Measurements from ENCODE around the gene AMT.

The AMT gene, protein sequence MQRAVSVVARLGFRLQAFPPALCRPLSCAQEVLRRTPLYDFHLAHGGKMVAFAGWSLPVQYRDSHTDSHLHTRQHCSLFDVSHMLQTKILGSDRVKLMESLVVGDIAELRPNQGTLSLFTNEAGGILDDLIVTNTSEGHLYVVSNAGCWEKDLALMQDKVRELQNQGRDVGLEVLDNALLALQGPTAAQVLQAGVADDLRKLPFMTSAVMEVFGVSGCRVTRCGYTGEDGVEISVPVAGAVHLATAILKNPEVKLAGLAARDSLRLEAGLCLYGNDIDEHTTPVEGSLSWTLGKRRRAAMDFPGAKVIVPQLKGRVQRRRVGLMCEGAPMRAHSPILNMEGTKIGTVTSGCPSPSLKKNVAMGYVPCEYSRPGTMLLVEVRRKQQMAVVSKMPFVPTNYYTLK

DNA sequence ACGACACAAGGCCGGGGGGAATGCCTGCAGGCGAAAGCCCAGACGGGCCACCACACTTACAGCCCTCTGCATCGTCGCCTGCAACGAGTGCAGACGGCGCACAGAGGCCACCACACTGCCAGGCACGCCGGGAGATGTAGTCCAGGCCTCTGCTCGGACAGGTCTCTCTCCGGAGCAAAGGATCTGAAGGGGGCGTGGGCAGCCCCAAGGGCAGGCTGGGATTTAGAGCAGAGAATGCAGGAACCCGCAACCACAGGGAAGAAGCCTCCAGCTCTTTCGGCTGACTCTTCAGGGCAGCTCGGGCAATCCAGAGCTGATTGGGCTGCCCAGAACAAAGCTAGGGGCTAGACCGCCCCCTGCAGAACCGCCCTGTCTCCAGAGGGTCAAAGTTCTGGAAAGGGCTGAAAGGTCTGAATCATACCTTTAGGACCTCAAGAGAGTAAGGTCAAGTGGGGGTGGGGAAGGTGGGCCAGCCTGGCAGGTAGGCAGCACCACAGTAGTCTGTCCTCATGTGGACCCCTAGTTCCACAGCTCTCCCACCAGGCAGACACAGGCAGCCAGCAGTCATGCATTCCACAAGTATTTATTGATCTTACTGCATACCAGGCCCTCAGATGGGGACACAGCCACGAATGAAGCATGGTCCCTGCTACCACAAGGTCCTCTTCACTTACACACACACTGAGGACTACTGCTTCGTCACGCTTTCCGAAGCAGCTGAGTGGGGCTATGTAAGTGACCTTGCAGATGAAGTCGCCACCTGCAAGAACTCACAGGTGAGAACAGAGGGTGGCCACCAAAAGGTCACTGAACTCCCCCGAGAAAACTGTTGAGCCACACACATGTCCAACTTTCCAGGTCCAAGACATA, at the start of gene AMT:
Gene AMT (minus strand): TSS at position 95 of the 870 bp plus-strand sequence. CDS start 23 bp downstream, at position 72.
- no peak for DNase-seq

DNA sequence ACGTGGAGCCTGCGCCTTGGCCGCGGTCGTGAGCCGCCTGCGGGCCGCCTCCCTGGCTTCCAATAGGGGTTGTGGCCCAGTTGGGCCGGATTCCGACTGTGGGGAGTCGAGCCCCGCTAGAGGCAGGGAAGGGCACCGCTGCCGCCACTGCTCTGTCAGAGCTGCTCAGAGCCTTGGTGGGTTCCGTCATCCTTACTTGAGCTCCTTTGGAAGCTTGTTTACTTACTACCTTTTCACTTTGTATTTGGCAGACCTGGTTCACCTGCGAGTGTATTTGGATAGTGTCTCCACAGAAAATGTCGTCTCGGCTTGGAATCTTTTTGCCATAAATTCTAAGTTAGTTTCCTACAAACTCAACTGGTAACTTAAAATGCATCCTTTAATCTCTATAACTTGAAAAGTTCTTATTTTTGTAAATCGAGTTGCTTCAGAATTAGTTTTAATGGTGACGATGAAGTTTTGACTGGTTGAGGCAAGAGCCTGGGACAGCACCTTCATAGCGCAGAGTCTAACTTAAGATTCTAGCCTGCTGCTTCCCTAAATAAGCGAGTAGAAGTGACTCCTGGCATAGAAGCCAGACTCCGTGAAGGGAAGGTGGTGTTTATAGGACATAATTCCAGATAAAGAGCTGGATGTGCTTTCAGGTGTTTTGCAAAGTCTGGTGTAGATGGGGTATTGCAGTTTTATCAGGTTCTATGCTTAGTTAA, 48.6 kb upstream of the AMT start:
- DNase-seq: no peak

DNA sequence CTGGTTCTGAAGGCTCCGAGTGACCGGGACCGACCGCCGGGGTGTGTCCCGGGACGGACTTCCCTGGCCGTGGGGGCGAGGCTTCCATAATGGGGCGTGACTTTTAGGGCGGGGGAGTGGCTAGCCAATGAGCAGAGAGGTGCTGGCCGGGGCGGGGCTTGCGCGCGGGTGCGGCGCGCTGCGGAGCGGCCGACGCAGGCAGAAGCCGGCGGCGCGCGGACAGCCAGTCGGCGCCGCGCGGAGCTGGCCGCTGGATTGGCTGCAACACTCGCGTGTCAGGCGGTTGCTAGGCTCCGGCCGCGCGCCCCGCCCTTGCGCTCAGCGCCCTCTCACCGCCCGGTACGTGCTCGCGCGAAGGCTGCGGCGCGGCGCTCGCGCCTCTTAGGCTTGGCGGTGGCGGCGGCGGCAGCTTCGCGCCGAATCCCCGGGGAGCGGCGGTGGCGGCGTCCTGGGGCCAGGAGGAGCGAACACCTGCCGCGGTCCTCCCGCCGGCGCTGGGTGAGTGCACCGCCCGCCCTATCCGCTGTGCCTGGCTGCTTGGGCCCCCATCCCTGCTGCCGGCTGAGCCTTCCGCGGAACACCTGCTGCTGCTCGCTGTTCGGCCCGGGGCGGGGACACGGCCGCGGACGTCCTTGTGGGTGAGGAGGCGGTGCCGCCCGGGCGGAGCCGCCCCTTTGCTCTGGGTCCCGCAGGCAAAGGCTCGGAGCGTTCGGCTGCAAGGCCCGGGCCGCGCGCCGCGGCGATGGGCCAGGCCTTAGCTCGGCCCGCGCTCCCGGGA, 47.9 kb upstream of the AMT start, which contains the start of gene DAG1:
Gene DAG1 (plus strand): TSS at position 332 of the 778 bp plus-strand sequence. CDS start 40,268 bp downstream, outside the sequence.
- DNase-seq: peak; percentile 95

DNA sequence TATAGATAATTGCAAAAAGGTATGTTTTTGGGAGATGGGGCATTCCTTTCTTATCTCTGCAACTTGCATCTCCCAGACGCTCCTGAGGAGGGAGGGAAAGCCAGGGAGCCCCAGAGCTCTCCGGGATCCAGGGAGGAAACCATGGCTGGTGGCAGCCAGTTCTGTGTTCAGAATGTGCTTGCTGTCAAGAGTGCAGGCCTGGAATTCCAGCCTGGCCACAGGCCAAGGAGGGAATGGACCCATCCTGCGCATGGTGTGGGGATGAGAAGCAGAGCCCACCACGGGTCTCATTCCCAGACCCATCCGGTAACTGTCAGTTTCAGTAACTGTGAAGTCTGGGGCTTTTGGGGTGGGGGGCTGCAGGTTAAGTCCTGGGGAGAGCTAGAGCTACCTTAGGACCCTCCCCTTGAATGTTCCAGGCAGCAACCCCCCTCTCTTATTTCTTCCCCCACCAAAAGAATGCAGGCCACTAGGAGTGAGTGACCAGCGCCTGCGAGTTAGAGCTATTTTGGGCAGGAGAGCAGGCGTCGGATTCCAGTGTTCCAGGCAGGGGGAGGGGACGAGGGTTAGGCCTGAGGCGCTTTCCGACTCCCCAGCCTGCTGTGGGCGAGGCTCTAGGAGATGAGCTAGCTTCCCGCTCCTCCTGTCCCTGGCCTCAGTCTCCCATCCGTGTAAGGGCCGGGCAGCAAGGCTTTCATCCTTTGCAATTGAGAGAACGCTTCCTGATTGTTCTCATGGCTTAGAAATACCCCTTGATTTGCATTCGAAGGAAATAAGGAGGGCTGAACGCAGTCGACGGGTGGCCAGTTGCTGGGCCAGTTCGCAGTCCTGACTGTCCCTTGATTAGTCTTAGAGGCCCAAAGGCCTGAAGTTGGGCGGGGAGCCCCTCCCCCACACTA, 47.0 kb upstream of the AMT start:
- no peak for DNase-seq

DNA sequence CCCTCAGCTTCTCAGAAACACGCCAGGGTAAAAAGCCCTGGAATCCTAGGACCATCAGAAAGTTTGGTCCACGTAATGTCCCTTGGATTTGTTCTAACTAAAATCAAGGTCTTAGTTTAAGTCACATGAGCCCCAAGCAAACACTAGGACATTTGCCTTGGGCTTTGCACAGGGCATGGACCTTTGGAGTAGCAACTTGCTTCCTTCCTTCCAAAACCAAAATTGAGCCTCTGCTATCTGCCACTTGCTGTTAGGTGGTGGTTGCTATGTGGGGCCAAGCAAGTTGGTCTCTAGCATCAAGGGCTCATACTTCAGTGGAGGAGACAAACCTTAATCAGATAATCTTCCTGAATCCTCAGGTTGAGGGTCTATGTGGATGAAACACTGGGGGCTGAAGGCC, 43.8 kb upstream of the AMT start:
- DNase-seq: no peak

DNA sequence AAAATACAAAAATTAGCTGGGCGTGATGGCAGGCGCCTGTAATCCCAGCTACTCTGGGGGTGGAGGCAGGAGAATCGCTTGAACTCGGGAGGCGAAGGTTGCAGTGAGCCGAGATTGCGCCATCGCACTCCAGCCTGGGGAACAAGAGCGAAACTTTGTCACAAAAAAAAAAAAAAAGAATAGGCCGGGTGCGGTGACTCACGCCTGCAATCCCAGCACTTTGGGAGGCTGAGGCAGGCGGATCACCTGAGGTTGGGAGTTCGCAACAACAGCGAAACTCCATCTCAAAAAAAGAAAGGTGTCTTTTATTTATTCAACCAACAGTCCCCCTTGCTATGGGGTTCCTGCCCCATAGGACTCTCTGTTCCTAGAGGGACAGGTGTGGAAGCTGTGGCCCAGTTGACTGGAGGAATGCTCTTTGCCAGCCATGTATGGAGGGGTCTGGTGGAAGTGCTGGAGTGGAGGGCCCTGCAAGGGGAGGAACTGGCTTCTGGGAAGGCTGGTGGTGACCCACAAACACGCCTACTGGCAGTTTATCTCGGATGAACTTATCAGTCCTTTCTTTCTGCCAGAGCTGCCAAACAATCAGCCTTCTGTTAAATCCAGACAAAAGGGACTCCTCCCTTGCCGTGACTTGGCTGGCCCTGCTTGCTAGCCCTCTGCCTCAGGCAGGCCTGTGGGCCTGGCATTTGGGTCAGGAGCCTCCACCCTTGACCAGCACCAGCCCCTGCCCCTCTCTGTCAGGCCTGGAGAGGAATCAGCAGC, 43.2 kb upstream of the AMT start:
- no peak for DNase-seq

DNA sequence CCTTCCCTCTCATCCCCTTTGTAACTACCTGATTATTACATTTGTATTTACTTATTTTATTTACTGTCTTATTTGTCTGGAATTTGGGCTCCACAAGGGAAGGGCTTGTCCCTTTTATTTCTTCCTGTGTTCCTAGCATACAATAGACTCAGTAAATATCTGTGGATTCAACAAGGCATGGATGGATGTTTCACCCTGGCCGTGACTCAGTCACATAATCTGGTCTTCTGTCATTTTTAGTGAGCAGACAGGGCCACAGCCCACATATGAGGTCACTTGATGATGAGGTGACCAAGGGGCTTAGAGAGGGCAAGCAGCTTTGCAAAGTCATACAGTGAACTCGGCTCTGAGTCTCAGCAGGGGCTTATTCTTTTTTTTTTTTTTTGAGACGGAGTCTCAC, 39.9 kb upstream of the AMT start:
- DNase-seq: no peak

DNA sequence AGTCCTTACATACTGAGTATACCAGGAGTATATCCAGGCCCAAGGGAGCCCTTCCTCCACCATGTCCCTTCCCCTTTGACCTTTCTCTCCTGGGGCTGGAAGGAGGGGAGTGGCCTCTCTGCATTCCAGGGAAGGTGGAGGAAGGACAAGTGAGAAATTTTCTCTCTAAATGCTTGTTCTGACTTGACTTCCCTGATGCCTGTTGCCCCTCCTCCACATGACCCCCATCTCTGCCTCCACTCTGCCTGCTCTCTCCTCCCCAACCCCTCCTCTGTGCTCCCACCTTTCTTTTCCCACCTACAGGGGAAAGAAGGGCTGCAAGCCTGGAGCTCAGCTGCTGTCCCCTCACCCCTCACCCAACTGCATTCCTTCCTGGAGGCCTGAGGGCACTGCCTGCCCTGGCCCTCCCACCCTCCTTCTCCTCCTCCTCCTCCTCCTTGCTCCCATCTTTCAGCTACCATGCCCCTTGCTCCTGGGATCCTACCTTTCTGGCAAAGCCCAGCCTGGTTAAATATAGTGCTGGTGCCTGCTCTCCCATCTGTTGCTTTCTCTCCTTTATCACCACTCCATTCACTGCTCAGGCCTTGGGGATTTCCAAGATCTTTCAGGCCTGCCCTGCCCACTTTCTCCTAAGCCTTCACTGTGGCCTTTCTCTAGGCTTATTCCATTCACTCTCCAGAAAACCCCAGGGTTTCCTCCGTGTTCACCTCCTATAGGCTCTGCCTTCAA, 39.3 kb upstream of the AMT start:
- DNase-seq: no peak

DNA sequence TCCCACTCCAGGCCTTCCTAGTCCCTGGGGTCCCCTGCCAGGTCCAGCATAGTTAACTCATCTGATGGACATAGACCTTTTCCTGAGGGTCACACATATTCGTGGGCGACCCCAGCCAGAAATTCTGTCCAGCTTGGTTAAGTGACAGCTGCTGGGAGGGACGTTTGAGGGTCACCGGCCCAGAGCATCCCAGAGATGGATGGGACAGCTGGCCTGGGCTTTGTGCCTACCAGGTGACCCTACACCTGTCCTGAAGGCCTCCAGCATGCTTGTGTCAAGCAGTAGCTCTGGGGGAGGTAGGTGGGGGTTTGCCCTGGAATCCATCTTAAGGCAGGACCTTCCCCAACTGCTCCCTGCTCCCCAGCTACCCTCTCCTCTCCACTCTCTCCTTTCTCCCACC, 38.7 kb upstream of the AMT start:
- DNase-seq: no peak

DNA sequence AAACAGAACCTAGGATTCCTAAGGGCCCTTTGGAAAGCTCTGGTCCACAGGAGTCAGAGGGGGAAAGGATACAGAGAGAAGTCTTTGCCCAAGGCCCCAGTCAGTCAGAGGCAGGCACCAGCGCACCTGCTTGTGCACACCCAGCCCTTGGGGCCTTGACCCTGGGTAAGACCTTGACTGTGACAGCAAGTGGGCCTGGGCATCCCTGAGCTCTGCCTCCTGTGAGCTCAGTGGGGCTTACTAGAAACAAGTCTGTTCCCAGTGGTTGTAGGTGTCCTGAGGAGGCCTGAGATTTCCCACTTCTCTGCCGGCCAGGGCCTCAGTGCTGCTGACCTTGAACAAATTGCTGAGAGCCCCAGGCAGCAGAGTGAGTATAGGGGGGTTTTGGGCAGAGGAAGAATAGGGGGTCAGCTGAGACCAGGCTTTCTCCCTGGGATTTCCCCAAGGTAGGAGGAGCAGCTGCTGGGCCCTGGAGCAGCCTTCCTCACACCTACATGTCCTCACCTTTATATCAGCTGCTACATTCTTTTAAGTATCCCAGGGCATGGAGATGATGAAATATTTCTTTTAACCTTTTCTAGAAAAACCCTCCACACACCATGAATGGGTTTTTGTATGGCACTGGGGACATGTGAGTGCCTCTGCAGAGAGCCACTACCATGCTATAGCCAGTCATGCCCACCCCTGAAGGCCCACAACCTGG, 38.1 kb upstream of the AMT start:
- no peak for DNase-seq

DNA sequence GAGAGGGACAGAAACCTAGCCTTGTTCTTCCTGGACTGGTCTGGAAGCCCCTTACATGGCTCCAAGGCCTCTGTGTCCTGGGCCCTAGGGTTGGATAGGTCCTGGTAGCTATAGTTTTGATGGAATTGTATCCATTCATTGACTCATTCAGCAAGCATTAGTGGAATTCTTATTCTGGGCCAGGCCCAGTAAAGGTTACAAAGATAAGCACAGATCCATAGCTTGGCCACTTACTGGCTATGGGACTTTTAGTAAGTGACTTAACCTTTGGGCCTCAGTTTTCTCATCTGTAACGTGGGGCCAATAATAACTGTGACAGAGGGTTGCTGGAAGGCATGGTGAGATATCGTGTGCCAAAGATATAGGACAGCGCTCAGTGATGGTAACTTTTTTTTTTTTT, 34.2 kb upstream of the AMT start:
- no peak for DNase-seq

DNA sequence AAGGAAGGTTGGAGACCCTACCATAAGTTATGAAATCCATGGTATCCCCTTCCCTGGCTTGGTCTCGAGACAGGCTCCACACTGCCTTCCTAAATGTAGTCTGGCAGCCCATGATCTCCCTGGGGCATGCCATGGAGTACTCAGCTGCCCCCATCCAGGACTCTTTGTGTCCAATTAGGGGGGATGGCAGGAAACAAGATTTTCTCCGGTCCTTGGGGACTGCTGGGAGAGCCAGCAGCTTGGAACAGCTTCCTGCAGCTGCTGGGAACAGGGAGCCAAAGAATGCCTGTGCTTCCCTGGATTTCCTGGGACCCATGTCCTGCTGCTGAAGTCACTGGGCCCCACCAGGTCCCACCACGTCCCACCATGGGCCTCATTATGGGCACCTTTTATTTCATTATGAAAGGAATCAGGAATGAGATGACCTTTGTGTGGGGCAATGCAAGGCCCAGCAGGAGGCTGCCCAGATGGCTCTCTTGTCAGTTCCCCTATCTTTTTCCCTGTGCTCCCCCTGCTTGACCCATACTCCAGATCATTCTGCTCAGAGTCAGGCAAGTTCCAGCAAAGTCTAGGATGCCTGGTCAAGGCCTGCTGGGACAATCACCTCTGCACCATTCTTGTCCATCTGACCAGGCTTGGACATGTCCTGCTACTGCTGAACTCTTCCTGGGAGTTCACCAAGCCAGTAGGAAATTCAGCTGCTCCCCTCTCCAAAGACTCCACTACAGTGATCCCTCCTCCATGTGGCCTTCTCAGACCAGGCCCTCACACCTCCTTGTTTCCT, 32.8 kb upstream of the AMT start:
- no peak for DNase-seq

DNA sequence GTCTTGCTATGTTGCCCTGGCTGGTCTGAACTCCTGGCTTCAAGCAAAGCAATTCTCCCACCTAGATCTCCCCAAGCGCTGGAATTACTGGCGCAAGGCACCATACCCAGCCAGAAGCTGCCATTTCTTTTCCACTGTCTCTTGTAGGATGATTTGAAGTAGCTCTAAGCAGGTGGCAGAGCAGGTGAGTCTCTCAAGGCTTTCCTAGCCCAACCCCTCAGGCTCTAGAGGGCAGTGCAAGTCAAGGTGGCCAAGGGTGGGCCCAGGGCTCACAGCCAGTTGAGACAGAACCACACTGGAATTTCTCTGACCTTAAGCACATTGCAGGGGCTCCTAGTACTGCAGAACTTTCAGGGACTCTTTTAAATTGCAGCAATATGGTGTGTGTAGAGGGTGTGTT, 32.2 kb upstream of the AMT start:
- no peak for DNase-seq

DNA sequence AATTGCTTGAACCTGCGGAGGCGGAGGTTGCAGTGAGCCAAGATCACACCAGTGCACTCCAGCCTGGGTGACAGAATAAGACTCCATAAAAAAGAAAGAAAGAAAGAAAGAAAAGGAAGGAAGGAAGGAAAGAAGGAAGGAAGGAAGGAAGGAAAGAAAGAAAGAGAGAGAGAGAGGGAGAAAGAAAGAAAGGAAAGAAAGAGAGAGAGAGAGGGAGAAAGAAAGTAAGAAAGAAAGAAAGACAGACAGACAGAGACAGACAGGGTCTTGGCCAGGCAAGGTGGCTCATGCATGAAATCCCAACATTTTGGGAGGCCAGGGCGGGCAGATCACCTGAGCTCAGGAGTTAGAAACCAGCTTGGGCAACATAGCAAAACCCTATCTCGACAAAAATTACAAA, 31.3 kb upstream of the AMT start:
- DNase-seq: no peak

DNA sequence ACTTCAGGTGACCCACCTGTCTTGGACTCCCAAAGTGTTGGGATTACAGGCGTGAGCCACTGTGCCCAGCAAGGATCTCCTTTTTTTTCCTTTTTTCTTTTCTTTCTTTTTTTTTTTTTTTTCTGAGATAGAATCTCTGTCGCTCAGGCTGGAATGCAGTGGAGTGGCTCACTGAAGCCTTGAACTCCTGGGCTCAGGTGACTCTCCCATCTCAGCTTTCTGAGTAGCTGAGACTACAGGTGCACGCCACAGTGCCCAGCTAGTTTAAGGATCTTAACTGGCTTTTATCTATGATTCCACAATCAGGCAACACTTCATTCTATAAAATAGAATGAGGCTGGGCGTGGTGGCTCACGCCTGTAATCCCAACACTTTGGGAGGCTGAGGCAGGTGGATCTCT, 23.1 kb upstream of the AMT start:
- no peak for DNase-seq

DNA sequence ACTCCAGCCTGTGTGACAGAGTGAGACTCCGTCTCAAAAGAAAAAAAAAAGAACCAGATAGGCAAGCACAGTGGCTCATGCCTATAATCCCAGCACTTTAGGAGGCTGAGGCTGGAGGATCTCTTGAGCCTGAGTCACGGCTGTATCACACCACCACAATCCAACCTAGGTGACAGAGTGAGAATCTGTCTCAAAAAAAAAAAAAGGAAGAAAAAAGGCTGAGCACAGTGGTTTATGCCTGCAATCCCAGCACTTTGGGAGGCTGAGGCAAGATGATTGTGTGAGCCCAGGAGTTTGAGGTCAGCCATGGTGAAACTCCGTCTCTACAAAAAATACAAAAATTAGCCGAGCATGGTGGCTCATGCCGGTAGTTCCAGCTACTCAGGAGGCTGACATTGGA, 12.5 kb upstream of the AMT start:
- no peak for DNase-seq

DNA sequence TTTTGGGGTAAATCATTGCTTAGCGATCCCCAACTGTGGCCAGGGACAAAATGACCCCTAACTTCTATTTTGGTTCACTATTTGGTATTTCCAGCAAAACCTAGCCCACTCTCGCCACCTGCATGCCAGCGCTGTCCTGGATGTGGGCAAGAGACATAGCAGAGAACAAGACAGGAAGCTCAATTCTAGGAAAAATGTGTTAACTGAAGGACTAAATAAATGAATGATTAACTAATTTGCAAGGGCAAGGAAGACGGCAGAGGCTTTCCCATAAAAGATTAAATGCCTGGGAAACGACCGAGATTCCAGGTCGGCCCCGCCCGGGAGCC, 6.4 kb upstream of the AMT start:
- DNase-seq: no peak

DNA sequence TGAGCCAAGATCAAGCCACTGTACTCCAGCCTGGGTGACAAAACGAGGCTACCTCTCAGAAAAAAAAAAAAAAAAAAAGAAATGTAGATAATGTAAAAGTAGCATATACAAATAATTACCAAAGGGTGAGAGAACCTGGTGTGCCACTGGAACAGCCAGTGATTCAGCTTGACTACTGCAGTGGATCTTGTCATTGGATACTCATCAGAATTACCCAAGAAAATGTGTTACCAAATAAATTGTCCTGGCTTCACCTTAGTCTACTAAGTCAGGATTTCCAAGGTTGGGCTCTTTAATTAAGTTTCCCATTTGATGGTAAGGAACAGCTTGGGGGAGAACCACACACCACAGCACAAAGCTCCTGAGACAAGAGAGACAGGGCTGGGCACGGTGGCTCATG, 5.3 kb upstream of the AMT start:
- DNase-seq: no peak

DNA sequence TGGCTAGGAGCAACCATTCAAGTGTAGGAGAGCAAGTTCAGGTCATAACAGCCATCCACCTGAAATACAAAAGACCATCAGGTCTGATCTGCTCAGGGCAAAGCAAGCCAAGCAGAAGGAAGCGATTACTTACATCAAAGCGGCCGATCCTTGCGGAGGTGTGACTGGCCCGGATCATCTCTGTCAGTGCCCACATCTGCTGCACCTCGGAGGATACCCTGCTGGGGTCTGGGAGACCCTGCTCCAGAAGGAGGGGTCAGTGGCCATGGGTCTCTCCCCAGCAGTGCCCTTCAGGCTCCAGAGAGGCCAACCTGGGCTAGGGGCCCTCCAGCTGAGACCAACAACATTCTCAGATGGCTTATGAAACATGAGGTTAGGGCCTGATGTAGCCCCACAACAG, 2.5 kb upstream of the AMT start:
- DNase-seq: no peak
